ENCODE results near the gene FNDC5. TPM values are rescaled to one million over a fixed set of nuclear protein-coding genes. Genes with fewer than 3 reads are reported as not detected.

Gene FNDC5
- total and polyA plus RNA-seq, 2 experiments from 2014 or later: 9.0 to 11.2 TPM

- peaks cover 33% of the 10 kb centered on the region for H3K27me3 ChIP-seq
- H4K20me1 ChIP-seq (ENCODE audit: insufficient read depth, poor library complexity, severe bottlenecking): no peaks in the 10 kb centered on the region
- DNase-seq (ENCODE audit: low spot score): no peak
- no peaks in the 10 kb centered on the region for H3K9me3 ChIP-seq (ENCODE audit: low read depth)
- H2AFZ ChIP-seq: no peak overlapping the region
- no peaks in the 10 kb centered on the region for H3K79me2 ChIP-seq
- no peak overlapping the region for H3K27ac ChIP-seq
- WGBS (ENCODE audit: low lambda C conversion rate, missing lambda C conversion rate): 96% methylated on average over 3 of the region's 3 CpGs
- no peak overlapping the region for H3K4me3 ChIP-seq
- H3K4me1 ChIP-seq (ENCODE audit: insufficient read depth): peaks cover 8% of the 10 kb centered on the region
- no peak overlapping the region for H3K4me2 ChIP-seq
- H3K36me3 ChIP-seq (replicated peaks; ENCODE audit: insufficient read depth, low read depth): no peaks in the 10 kb centered on the region
- TF ChIP-seq EZH2 (IDR thresholded peaks at IDR 0.05; ENCODE audit: borderline replicate concordance) (no peak), EZH2phosphoT487 (IDR thresholded peaks at IDR 0.05; ENCODE audit: low read depth, severe bottlenecking, unreplicated experiment) (no peak)
- TF ChIP-seq, protein P1, sequence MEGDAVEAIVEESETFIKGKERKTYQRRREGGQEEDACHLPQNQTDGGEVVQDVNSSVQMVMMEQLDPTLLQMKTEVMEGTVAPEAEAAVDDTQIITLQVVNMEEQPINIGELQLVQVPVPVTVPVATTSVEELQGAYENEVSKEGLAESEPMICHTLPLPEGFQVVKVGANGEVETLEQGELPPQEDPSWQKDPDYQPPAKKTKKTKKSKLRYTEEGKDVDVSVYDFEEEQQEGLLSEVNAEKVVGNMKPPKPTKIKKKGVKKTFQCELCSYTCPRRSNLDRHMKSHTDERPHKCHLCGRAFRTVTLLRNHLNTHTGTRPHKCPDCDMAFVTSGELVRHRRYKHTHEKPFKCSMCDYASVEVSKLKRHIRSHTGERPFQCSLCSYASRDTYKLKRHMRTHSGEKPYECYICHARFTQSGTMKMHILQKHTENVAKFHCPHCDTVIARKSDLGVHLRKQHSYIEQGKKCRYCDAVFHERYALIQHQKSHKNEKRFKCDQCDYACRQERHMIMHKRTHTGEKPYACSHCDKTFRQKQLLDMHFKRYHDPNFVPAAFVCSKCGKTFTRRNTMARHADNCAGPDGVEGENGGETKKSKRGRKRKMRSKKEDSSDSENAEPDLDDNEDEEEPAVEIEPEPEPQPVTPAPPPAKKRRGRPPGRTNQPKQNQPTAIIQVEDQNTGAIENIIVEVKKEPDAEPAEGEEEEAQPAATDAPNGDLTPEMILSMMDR (IDR thresholded peaks at IDR 0.05; ENCODE audit: poor library complexity): no peak
- no peaks in the 10 kb centered on the region for H3K9me2 ChIP-seq (replicated peaks; ENCODE audit: insufficient read depth)
Measured at GRCh38 chr1:32891630-32892029, 20.9 kb upstream of the FNDC5 start.

- Histone ChIP-seq H4K20me1 (ENCODE audit: insufficient read depth, poor library complexity, severe bottlenecking) (no peaks in the 10 kb centered on the region), H3K27me3 (peaks cover 36% of the 10 kb centered on the region), H3K9me2 (replicated peaks; ENCODE audit: insufficient read depth) (no peaks in the 10 kb centered on the region), H3K36me3 (replicated peaks; ENCODE audit: insufficient read depth, low read depth) (no peaks in the 10 kb centered on the region), H3K79me2 (no peaks in the 10 kb centered on the region), H2AFZ (no peak overlapping the region), H3K4me3 (no peak overlapping the region), H3K27ac (no peak overlapping the region), H3K9me3 (ENCODE audit: low read depth) (no peaks in the 10 kb centered on the region), H3K4me1 (ENCODE audit: insufficient read depth) (peaks cover 8% of the 10 kb centered on the region), H3K4me2 (no peak overlapping the region)
- WGBS (ENCODE audit: low lambda C conversion rate, missing lambda C conversion rate): 93% methylated on average over 1 of the region's 1 CpG
- TF ChIP-seq EZH2 (IDR thresholded peaks at IDR 0.05; ENCODE audit: borderline replicate concordance) (no peak), EZH2phosphoT487 (IDR thresholded peaks at IDR 0.05; ENCODE audit: low read depth, severe bottlenecking, unreplicated experiment) (no peak)
- TF ChIP-seq, protein P1 (IDR thresholded peaks at IDR 0.05; ENCODE audit: poor library complexity): no peak
- DNase-seq (ENCODE audit: low spot score): no peak
Measured at GRCh38 chr1:32891241-32891570, 20.5 kb upstream of the FNDC5 start.

- Histone ChIP-seq H3K36me3 (replicated peaks; ENCODE audit: insufficient read depth, low read depth) (no peaks in the 10 kb centered on the region), H3K4me1 (ENCODE audit: insufficient read depth) (peaks cover 8% of the 10 kb centered on the region), H3K4me2 (no peak overlapping the region), H3K79me2 (no peaks in the 10 kb centered on the region), H3K27ac (no peak overlapping the region), H3K9me2 (replicated peaks; ENCODE audit: insufficient read depth) (no peaks in the 10 kb centered on the region), H3K9me3 (ENCODE audit: low read depth) (no peaks in the 10 kb centered on the region), H4K20me1 (ENCODE audit: insufficient read depth, poor library complexity, severe bottlenecking) (no peaks in the 10 kb centered on the region), H3K4me3 (no peak overlapping the region), H3K27me3 (peaks cover 42% of the 10 kb centered on the region), H2AFZ (no peak overlapping the region)
- no peak for DNase-seq (ENCODE audit: low spot score)
- 84% methylated on average over 7 of the region's 7 CpGs for WGBS (ENCODE audit: low lambda C conversion rate, missing lambda C conversion rate)
- TF ChIP-seq, protein P1 (IDR thresholded peaks at IDR 0.05; ENCODE audit: poor library complexity): no peak
- TF ChIP-seq EZH2phosphoT487 (IDR thresholded peaks at IDR 0.05; ENCODE audit: low read depth, severe bottlenecking, unreplicated experiment) (no peak), EZH2 (IDR thresholded peaks at IDR 0.05; ENCODE audit: borderline replicate concordance) (no peak)
Measured at GRCh38 chr1:32890516-32891240, 20.0 kb upstream of the FNDC5 start.
